ENCODE results near the gene SLC13A1.

- TF ChIP-seq ZNF274 (IDR thresholded peaks at IDR 0.05; ENCODE audit: low read depth, low read length) (no peak), YY1 (IDR thresholded peaks at IDR 0.05; ENCODE audit: insufficient read depth, insufficient read length) (no peak)
Observed at GRCh38 chr7:123154231-123154860, 45.4 kb downstream of the SLC13A1 start.
